ENCODE results near the gene KLK14.

KLK14 gene

DNA sequence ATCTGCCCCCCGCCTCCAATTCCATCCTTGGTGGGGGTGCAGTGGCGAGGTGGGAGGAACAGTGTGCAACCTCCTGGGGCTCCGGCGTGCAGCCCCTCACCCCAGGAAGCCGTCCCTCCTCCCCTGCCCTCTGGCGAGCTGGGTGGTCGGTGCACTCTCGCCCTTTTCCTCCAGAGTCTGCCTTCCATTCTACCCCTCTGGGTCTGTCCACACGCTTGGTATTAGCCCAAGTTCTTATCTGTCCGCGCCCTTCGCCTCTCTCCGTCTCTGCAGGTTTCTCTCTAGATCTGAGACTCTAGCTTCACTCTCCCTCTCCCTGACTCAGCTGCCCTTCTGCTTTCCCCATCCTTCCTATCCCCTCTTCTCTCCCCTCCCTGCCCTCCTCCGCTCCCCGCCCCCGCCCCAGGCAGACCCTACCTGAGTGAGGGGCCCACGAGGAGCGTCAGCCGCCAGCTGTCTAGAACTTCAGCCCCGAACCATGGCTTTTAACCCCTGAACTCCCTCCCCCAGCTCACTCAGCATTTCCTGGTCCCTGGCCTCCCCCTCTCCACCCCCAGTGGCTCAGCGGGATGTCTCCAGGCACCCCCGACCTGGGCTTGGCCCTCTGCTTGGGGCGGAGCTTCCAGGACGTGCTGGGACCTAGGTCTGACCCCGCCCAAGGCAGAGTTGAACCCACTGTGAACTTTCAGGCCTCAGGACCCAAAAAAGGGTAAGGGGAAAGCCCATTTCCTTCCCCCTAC, 17.3 kb downstream of the KLK14 start:
- H4K12ac ChIP-seq (ENCODE audit: low read depth, low read length), result no peak overlapping the region
- H3K9me3 ChIP-seq (ENCODE audit: insufficient read depth, low read depth, low read length), result no peaks in the 10 kb centered on the region
- H3K14ac ChIP-seq (ENCODE audit: low read length), result no peak overlapping the region
- peak overlapping the region; percentile 20 for H2AFZ ChIP-seq (ENCODE audit: insufficient read depth, low read length, poor library complexity)
- H2BK5ac ChIP-seq (ENCODE audit: low read depth, low read length, poor library complexity), result no peak overlapping the region
- no peak overlapping the region for H2BK120ac ChIP-seq (ENCODE audit: insufficient read depth, low read length, poor library complexity)
- peak overlapping the region; percentile 79 for H3K4me2 ChIP-seq (ENCODE audit: low read length)
- H3K4me1 ChIP-seq (ENCODE audit: control insufficient read depth in 1 of 2, insufficient read depth in 2 of 2, low read length in 2 of 2), result peaks cover 2 to 3% of the 10 kb centered on the region in 2 experiments
- no peak overlapping the region for H2AK5ac ChIP-seq (ENCODE audit: low read length)
- no peak overlapping the region for H3K23ac ChIP-seq (ENCODE audit: low read length)
- no peak overlapping the region for H3K27ac ChIP-seq (ENCODE audit: low read depth, low read length)
- no peak overlapping the region for H3K9ac ChIP-seq (ENCODE audit: low read length)
- H4K91ac ChIP-seq (ENCODE audit: low read depth, low read length), result no peak overlapping the region
- peak overlapping the region; percentile 59 for H3K4me3 ChIP-seq (ENCODE audit: low read depth, low read length)
- WGBS (ENCODE audit: extremely low coverage, insufficient coverage, insufficient read length), result no CpG with 5 or more reads among the region's 25 CpGs
- H2BK12ac ChIP-seq (ENCODE audit: low read length), result no peak overlapping the region
- H3K79me2 ChIP-seq (ENCODE audit: control insufficient read depth, insufficient read depth, low read length, poor library complexity), result no peaks in the 10 kb centered on the region
- DNase-seq, result no peak
- peak overlapping the region; percentile 26 for H4K8ac ChIP-seq (ENCODE audit: low read depth, low read length)
- no peaks in the 10 kb centered on the region for H3K79me1 ChIP-seq (ENCODE audit: low read length)
- no peaks in the 10 kb centered on the region for H3K27me3 ChIP-seq (ENCODE audit: insufficient read depth, low read length)
- H3K36me3 ChIP-seq (ENCODE audit: control insufficient read depth in 1 of 2, insufficient read depth in 2 of 2, low read length in 2 of 2), result no peaks in the 10 kb centered on the region
- no peak overlapping the region for H3K4ac ChIP-seq (ENCODE audit: low read depth, low read length)
- H3K18ac ChIP-seq (ENCODE audit: low read length), result no peak overlapping the region

DNA sequence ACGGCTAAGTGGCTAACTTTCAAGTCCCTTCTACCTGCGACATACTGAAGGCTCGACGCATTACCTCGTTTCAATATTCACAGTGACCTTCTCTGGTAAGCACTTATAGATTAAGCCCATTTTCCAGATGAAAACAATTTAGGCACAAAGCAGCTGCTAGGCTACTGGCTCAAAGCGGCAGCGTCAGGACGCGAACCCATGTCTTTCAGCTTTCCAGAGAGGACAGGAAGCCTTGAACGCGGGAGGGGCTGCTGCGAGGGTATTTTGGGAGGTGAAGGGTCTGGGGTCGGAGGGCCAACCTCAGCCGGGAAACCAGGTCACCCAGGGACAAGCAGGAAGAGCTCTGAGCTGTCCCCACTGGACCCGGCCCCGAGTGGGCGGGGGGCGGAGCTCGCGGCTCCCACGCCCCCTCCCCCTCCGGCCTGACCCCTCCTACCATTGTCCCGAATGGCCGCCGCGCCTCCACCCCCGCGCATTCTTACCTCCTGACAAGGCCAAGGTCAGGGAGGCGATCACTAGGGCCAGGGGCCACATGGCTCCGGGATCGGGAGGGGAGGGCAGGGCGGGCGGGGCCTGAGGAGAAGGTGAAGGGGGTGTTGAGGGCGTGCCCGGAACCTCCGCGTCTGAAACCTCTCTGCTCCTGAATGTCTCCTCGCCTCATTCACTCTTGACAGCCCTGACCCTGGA, 18.0 kb downstream of the KLK14 start, which contains the start of gene KLK13:
KLK13 (minus strand) TSS at position 559 of the 687 bp plus-strand sequence; CDS start at position 534, 25 bp downstream.
- H2BK120ac ChIP-seq (ENCODE audit: insufficient read depth, low read length, poor library complexity), result no peak within 1 kb of the TSS
- H2AFZ ChIP-seq (ENCODE audit: insufficient read depth, low read length, poor library complexity), result peak within 1 kb of the TSS; percentile 20
- H3K27me3 ChIP-seq (ENCODE audit: insufficient read depth, low read length), result no peaks in the 10 kb centered on the region
- no peaks in the 10 kb centered on the region for H3K79me1 ChIP-seq (ENCODE audit: low read length)
- H3K23ac ChIP-seq (ENCODE audit: low read length), result no peak within 1 kb of the TSS
- H3K36me3 ChIP-seq (ENCODE audit: control insufficient read depth in 1 of 2, insufficient read depth in 2 of 2, low read length in 2 of 2), result no peaks in the 10 kb centered on the region
- H2BK5ac ChIP-seq (ENCODE audit: low read depth, low read length, poor library complexity), result no peak within 1 kb of the TSS
- no CpG with 5 or more reads among the region's 38 CpGs for WGBS (ENCODE audit: extremely low coverage, insufficient coverage, insufficient read length)
- no peak within 1 kb of the TSS for H4K91ac ChIP-seq (ENCODE audit: low read depth, low read length)
- H2BK12ac ChIP-seq (ENCODE audit: low read length), result no peak within 1 kb of the TSS
- DNase-seq, result no peak
- no peak within 1 kb of the TSS for H3K4ac ChIP-seq (ENCODE audit: low read depth, low read length)
- H3K4me3 ChIP-seq (ENCODE audit: low read depth, low read length), result peak within 1 kb of the TSS; percentile 59
- H3K9ac ChIP-seq (ENCODE audit: low read length), result no peak within 1 kb of the TSS
- no peaks in the 10 kb centered on the region for H3K9me3 ChIP-seq (ENCODE audit: insufficient read depth, low read depth, low read length)
- peak within 1 kb of the TSS; percentile 47 for H4K8ac ChIP-seq (ENCODE audit: low read depth, low read length)
- H3K4me2 ChIP-seq (ENCODE audit: low read length), result peak within 1 kb of the TSS; percentile 79
- H2AK5ac ChIP-seq (ENCODE audit: low read length), result no peak within 1 kb of the TSS
- no peaks in the 10 kb centered on the region for H3K79me2 ChIP-seq (ENCODE audit: control insufficient read depth, insufficient read depth, low read length, poor library complexity)
- no peak within 1 kb of the TSS for H3K14ac ChIP-seq (ENCODE audit: low read length)
- H3K18ac ChIP-seq (ENCODE audit: low read length), result no peak within 1 kb of the TSS
- H3K4me1 ChIP-seq (ENCODE audit: control insufficient read depth in 1 of 2, insufficient read depth in 2 of 2, low read length in 2 of 2), result peaks cover 2 to 3% of the 10 kb centered on the region in 2 experiments
- no peak within 1 kb of the TSS for H4K12ac ChIP-seq (ENCODE audit: low read depth, low read length)
- H3K27ac ChIP-seq (ENCODE audit: low read depth, low read length), result no peak within 1 kb of the TSS

DNA sequence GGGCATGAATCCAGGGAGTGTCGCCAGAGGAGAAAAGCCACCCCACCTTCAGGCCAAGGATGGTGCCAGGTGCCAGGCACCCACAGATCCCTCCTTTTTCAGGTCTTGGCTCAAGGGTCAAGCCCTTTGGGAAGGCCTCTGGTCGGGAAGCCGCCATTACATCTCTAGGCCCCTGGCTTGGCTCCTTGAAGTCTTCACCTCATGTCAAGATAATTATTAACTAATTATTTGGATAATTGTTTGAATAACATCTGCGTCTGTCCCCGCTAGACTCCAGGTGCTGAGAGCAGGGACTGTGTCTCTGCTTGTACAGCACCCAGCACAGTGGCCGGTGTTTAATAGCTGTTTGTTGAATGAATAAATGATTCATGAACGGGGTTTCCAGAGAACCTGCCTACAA, 19.0 kb downstream of the KLK14 start:
- Histone ChIP-seq H4K12ac (ENCODE audit: low read depth, low read length) (no peak overlapping the region), H2BK12ac (ENCODE audit: low read length) (no peak overlapping the region), H2BK120ac (ENCODE audit: insufficient read depth, low read length, poor library complexity) (no peak overlapping the region), H3K23ac (ENCODE audit: low read length) (no peak overlapping the region), H3K79me2 (ENCODE audit: control insufficient read depth, insufficient read depth, low read length, poor library complexity) (no peaks in the 10 kb centered on the region), H3K4me3 (ENCODE audit: low read depth, low read length) (no peak overlapping the region), H3K27ac (ENCODE audit: low read depth, low read length) (no peak overlapping the region), H3K9me3 (ENCODE audit: insufficient read depth, low read depth, low read length) (no peaks in the 10 kb centered on the region), H2BK5ac (ENCODE audit: low read depth, low read length, poor library complexity) (no peak overlapping the region), H3K18ac (ENCODE audit: low read length) (no peak overlapping the region), H3K14ac (ENCODE audit: low read length) (no peak overlapping the region), H4K8ac (ENCODE audit: low read depth, low read length) (no peak overlapping the region), H3K79me1 (ENCODE audit: low read length) (no peaks in the 10 kb centered on the region), H3K4me1 (ENCODE audit: control insufficient read depth in 1 of 2, insufficient read depth in 2 of 2, low read length in 2 of 2) (peaks cover 2 to 3% of the 10 kb centered on the region in 2 experiments), H3K9ac (ENCODE audit: low read length) (no peak overlapping the region), H2AK5ac (ENCODE audit: low read length) (no peak overlapping the region), H3K27me3 (ENCODE audit: insufficient read depth, low read length) (no peaks in the 10 kb centered on the region), H3K36me3 (ENCODE audit: control insufficient read depth in 1 of 2, insufficient read depth in 2 of 2, low read length in 2 of 2) (no peaks in the 10 kb centered on the region), H3K4ac (ENCODE audit: low read depth, low read length) (no peak overlapping the region), H4K91ac (ENCODE audit: low read depth, low read length) (no peak overlapping the region), H2AFZ (ENCODE audit: insufficient read depth, low read length, poor library complexity) (no peak overlapping the region), H3K4me2 (ENCODE audit: low read length) (no peak overlapping the region)
- WGBS (ENCODE audit: extremely low coverage, insufficient coverage, insufficient read length), result no CpG with 5 or more reads among the region's 7 CpGs
- DNase-seq, result no peak

DNA sequence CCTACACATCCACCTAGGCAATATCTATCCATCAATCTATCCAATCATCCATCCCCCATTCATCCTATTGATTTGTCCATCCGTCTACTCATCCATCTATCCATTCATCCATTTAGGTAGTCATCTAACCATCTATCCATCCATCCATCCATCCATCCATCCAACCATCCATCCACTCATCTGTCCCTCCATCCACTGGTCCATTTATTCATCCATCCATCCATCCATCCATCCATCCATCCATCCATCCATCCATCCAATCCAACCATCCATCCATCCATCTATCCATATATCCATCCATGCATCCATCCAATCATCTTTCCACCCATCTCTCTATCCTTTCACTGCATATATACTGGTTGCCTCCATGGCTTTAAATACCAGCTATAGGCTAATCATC, 21.7 kb downstream of the KLK14 start:
- H3K18ac ChIP-seq (ENCODE audit: low read length), result no peak overlapping the region
- H4K91ac ChIP-seq (ENCODE audit: low read depth, low read length), result no peak overlapping the region
- no peak overlapping the region for H2BK5ac ChIP-seq (ENCODE audit: low read depth, low read length, poor library complexity)
- no peaks in the 10 kb centered on the region for H3K79me1 ChIP-seq (ENCODE audit: low read length)
- H3K79me2 ChIP-seq (ENCODE audit: control insufficient read depth, insufficient read depth, low read length, poor library complexity), result no peaks in the 10 kb centered on the region
- H3K27me3 ChIP-seq (ENCODE audit: insufficient read depth, low read length), result no peaks in the 10 kb centered on the region
- no peak overlapping the region for H2AFZ ChIP-seq (ENCODE audit: insufficient read depth, low read length, poor library complexity)
- WGBS (ENCODE audit: extremely low coverage, insufficient coverage, insufficient read length), result no CpG with 5 or more reads among the region's 1 CpG
- peaks cover 2 to 3% of the 10 kb centered on the region in 2 experiments for H3K4me1 ChIP-seq (ENCODE audit: control insufficient read depth in 1 of 2, insufficient read depth in 2 of 2, low read length in 2 of 2)
- H3K14ac ChIP-seq (ENCODE audit: low read length), result no peak overlapping the region
- no peak overlapping the region for H4K8ac ChIP-seq (ENCODE audit: low read depth, low read length)
- H3K36me3 ChIP-seq (ENCODE audit: control insufficient read depth in 1 of 2, insufficient read depth in 2 of 2, low read length in 2 of 2), result no peaks in the 10 kb centered on the region
- no peak overlapping the region for H3K23ac ChIP-seq (ENCODE audit: low read length)
- no peak overlapping the region for H3K9ac ChIP-seq (ENCODE audit: low read length)
- no peak overlapping the region for H4K12ac ChIP-seq (ENCODE audit: low read depth, low read length)
- no peak for DNase-seq
- no peak overlapping the region for H3K4ac ChIP-seq (ENCODE audit: low read depth, low read length)
- no peak overlapping the region for H3K4me3 ChIP-seq (ENCODE audit: low read depth, low read length)
- no peak overlapping the region for H2AK5ac ChIP-seq (ENCODE audit: low read length)
- no peak overlapping the region for H2BK120ac ChIP-seq (ENCODE audit: insufficient read depth, low read length, poor library complexity)
- H3K9me3 ChIP-seq (ENCODE audit: insufficient read depth, low read depth, low read length), result no peaks in the 10 kb centered on the region
- H2BK12ac ChIP-seq (ENCODE audit: low read length), result no peak overlapping the region
- H3K27ac ChIP-seq (ENCODE audit: low read depth, low read length), result no peak overlapping the region
- H3K4me2 ChIP-seq (ENCODE audit: low read length), result no peak overlapping the region

All from trophoblast cell (in vitro differentiated cells and primary cell).